Common myeloid progenitor, CD34-positive (primary cell): ENCODE measurements around the gene TMEM167B. TPM values are rescaled to one million over a fixed set of nuclear protein-coding genes. Genes with fewer than 3 reads are reported as not detected.
A peak's percentile ranks its signal among the peaks of the same experiment; 100 is the strongest.

Experiments used
- CTCF ChIA-PET: fragments of 350-600 bp; sonication (Branson Sonifier 250); formaldehyde crosslinking; loops from one replicate; lab custom pipeline; 2021; ENCODE audit warnings: antibody characterized with exemption; lab: Charles Lee
- POLR2A ChIA-PET: fragments of 350-600 bp; sonication (Branson Sonifier 250); formaldehyde crosslinking; loops from one replicate; lab custom pipeline; 2021; ENCODE audit warnings: antibody characterized with exemption; lab: Charles Lee
- DNase-seq, 3 donors: peaks; one replicate each; pipeline versions ENCODE4 v3.0.0 to v3.0.0-alpha.2; 2013
- H3K27ac ChIP-seq, 2 experiments: 1 replicate in 1 of 2; 2 replicates in 1 of 2; pipeline ENCODE4 v1.7.0; 2013; ENCODE audit warnings: inconsistent platforms in 2 of 2, low read length in 2 of 2, mild to moderate bottlenecking in 2 of 2, low read depth in 1 of 2, moderate library complexity in 1 of 2; ENCODE audit not compliant: severe bottlenecking in 2 of 2, insufficient read depth in 1 of 2, poor library complexity in 1 of 2
- H3K27me3 ChIP-seq, 5 experiments: replicated peaks in 2 of 5; 1 replicate in 3 of 5; 2 replicates in 2 of 5; pipeline versions ENCODE4 v1.6.1 to v1.7.0; 2013; ENCODE audit warnings: low read length in 4 of 5, mild to moderate bottlenecking in 2 of 5, moderate library complexity in 2 of 5, inconsistent platforms in 1 of 5; ENCODE audit not compliant: insufficient read depth in 5 of 5, control insufficient read depth in 4 of 5
- H3K36me3 ChIP-seq, 4 experiments: 1 replicate in 2 of 4; 2 replicates in 2 of 4; pipeline versions ENCODE4 v1.6.1 to v1.7.0; 2013; ENCODE audit warnings: low read length in 3 of 4, control low read depth in 1 of 4, mild to moderate bottlenecking in 1 of 4; ENCODE audit not compliant: control insufficient read depth in 4 of 4, insufficient read depth in 4 of 4
- H3K4me1 ChIP-seq, 4 experiments: 1 replicate in 3 of 4; 2 replicates in 1 of 4; pipeline versions ENCODE4 v1.6.1 to v1.7.1; 2013; ENCODE audit warnings: low read length in 3 of 4, mild to moderate bottlenecking in 3 of 4, control low read depth in 1 of 4, inconsistent platforms in 1 of 4, moderate library complexity in 1 of 4; ENCODE audit not compliant: control insufficient read depth in 4 of 4, insufficient read depth in 4 of 4; ENCODE audit errors: control extremely low read depth in 1 of 4
- H3K4me3 ChIP-seq, 7 experiments: 1 replicate in 4 of 7; 2 replicates in 3 of 7; pipeline versions ENCODE4 v1.5.1 to v1.7.0; 2013; ENCODE audit warnings: mild to moderate bottlenecking in 7 of 7, low read length in 6 of 7, moderate library complexity in 6 of 7, inconsistent platforms in 2 of 7, low read depth in 2 of 7, control low read depth in 1 of 7; ENCODE audit not compliant: insufficient read depth in 4 of 7, control insufficient read depth in 1 of 7; ENCODE audit errors: extremely low read depth in 1 of 7
- H3K9me3 ChIP-seq, 5 experiments: 1 replicate in 4 of 5; 2 replicates in 1 of 5; pipeline versions ENCODE4 v1.6.1 to v1.7.1; 2013; ENCODE audit warnings: low read length in 4 of 5, mild to moderate bottlenecking in 2 of 5, inconsistent platforms in 1 of 5, low read depth in 1 of 5, moderate library complexity in 1 of 5; ENCODE audit not compliant: control insufficient read depth in 4 of 5, insufficient read depth in 2 of 5; ENCODE audit errors: control extremely low read depth in 1 of 5
- WGBS: methylation state at CpG from one replicate; pipeline ENCODE4 v1.1.5; 2013; ENCODE audit not compliant: insufficient coverage; 5-methylcytosine and 5-hydroxymethylcytosine counted together
- polyA plus RNA-seq: library from polyadenylated mRNA; unstranded; fragments of 120-200 nt; gene quantifications from one replicate; pipeline ENCODE4 v1.2.1, GENCODE V29; 2013

TMEM167B gene
- polyA plus RNA-seq = 36.6 TPM

- POLR2A ChIA-PET = interaction anchor here (0.7 to 2.7 kb wide), 4 partner anchors 9 to 46 kb away, joined by 3 to 25 read pairs (median 4); partner anchors contain the start of gene TAF13
- peaks cover 6 to 18% (median 12%) of the 10 kb centered on the region in 4 experiments for H3K36me3 ChIP-seq
- peak; percentile 95 to 98 (median 97) for DNase-seq
- peak within 1 kb of the TSS; percentile 83 to 95 for H3K27ac ChIP-seq
- no peaks in the 10 kb centered on the region for H3K27me3 ChIP-seq
- WGBS = 3% methylated on average over 53 of the region's 67 CpGs
- peak within 1 kb of the TSS; percentile 62 to 98 (median 82) for H3K4me3 ChIP-seq
- CTCF ChIA-PET = interaction anchor here (0.7 to 5.3 kb wide), 5 partner anchors 9 to 480 kb away, joined by 3 to 35 read pairs (median 16); partner anchors contain the start of genes TAF13 and WDR47
- H3K4me1 ChIP-seq = peaks cover 13 to 28% (median 19%) of the 10 kb centered on the region in 4 experiments
- H3K9me3 ChIP-seq = no peaks in the 10 kb centered on the region
Observed at GRCh38 chr1:109090196-109091077, at the start of gene TMEM167B. TMEM167B (plus strand) TSS chr1:109090764; CDS start chr1:109090873, 109 bp downstream.

- Histone ChIP-seq H3K27me3 (no peaks in the 10 kb centered on the region), H3K9me3 (no peaks in the 10 kb centered on the region), H3K4me3 (peak overlapping the region; percentile 82 to 97 (median 93)), H3K27ac (peak overlapping the region; percentile 54 to 83), H3K4me1 (peaks cover 5 to 16% (median 12%) of the 10 kb centered on the region in 4 experiments), H3K36me3 (no peaks in the 10 kb centered on the region)
- POLR2A ChIA-PET = no interaction called here
- WGBS = under 1% methylated on average over 37 of the region's 44 CpGs
- CTCF ChIA-PET = no interaction called here
- DNase-seq = peak; percentile 36 to 70 (median 59)
Observed at GRCh38 chr1:109040989-109041620, 49.5 kb upstream of the TMEM167B start.

- Histone ChIP-seq H3K9me3 (no peaks in the 10 kb centered on the region), H3K27me3 (no peaks in the 10 kb centered on the region), H3K4me1 (peaks cover 5 to 16% (median 12%) of the 10 kb centered on the region in 4 experiments), H3K27ac (peak within 1 kb of the TSS; percentile 54 to 83), H3K4me3 (peak within 1 kb of the TSS; percentile 82 to 97 (median 93)), H3K36me3 (no peaks in the 10 kb centered on the region)
- ChIA-PET POLR2A (interaction anchor here (1.0 to 1.3 kb wide), 2 partner anchors 14 to 58 kb away, joined by 3 to 5 read pairs; no protein-coding TSS in a partner anchor), CTCF (interaction anchor here (1.0 to 1.5 kb wide), 3 partner anchors 13 to 48 kb away, joined by 3 to 5 read pairs (median 5); partner anchors contain the start of gene TAF13)
- WGBS = 0% methylated on average over 61 of the region's 90 CpGs
- peak; percentile 98 to 99 (median 99) for DNase-seq
Observed at GRCh38 chr1:109041621-109042468, 48.7 kb upstream of the TMEM167B start, which contains the start of gene WDR47. WDR47 (minus strand) TSS chr1:109042102; CDS start chr1:109023512, 18,590 bp downstream.

- H3K27ac ChIP-seq = no peak overlapping the region
- ChIA-PET CTCF (interaction anchor here (1.2 kb wide), 1 partner anchor 55 kb away, joined by 4 read pairs; no protein-coding TSS in a partner anchor), POLR2A (no interaction called here)
- peaks cover 0 to 6% (median 3%) of the 10 kb centered on the region in 4 experiments for H3K4me1 ChIP-seq
- H3K9me3 ChIP-seq = no peaks in the 10 kb centered on the region
- H3K4me3 ChIP-seq = no peak overlapping the region
- H3K36me3 ChIP-seq = no peaks in the 10 kb centered on the region
- no CpG with 5 or more reads among the region's 1 CpG for WGBS
- no peaks in the 10 kb centered on the region for H3K27me3 ChIP-seq
- DNase-seq = no peak
Observed at GRCh38 chr1:109045595-109045994, 45.0 kb upstream of the TMEM167B start.

- 100% methylated on average over 3 of the region's 4 CpGs for WGBS
- Histone ChIP-seq H3K36me3 (no peaks in the 10 kb centered on the region), H3K4me3 (no peak overlapping the region), H3K27ac (no peak overlapping the region), H3K4me1 (peaks cover 0 to 4% (median 2%) of the 10 kb centered on the region in 4 experiments), H3K9me3 (no peaks in the 10 kb centered on the region), H3K27me3 (no peaks in the 10 kb centered on the region)
- no peak for DNase-seq
- CTCF ChIA-PET = no interaction called here
- POLR2A ChIA-PET = no interaction called here
Observed at GRCh38 chr1:109046671-109047070, 43.9 kb upstream of the TMEM167B start.

- DNase-seq = no peak
- Histone ChIP-seq H3K4me1 (peaks cover 0 to 3% (median 1%) of the 10 kb centered on the region in 4 experiments), H3K27ac (no peak overlapping the region), H3K27me3 (no peaks in the 10 kb centered on the region), H3K36me3 (no peaks in the 10 kb centered on the region), H3K9me3 (no peaks in the 10 kb centered on the region), H3K4me3 (no peak overlapping the region)
- 96% methylated on average over 5 of the region's 6 CpGs for WGBS
- ChIA-PET POLR2A (interaction anchor here (0.7 kb wide), 1 partner anchor 21 kb away, joined by 3 read pairs; no protein-coding TSS in a partner anchor), CTCF (interaction anchor here (1.3 to 1.6 kb wide), 2 partner anchors 19 to 22 kb away, joined by 3 to 5 read pairs; no protein-coding TSS in a partner anchor)
Observed at GRCh38 chr1:109047339-109047738, 43.2 kb upstream of the TMEM167B start.
